PC-9 (cell line): ENCODE measurements around the gene ADGRB3.

Experiments used
- EZH2 ChIP-seq: fragments of 200-600 bp; sonication (generic); IDR thresholded peaks from 2 replicates; pipeline ENCODE4 v1.8.0; 2017; ENCODE audit warnings: antibody characterized with exemption, low read depth
- TF ChIP-seq, protein P1 (sequence below): fragments of 200-600 bp; sonication (generic); conservative IDR thresholded peaks from 2 replicates; pipeline ENCODE4 v1.6.1; 2017; ENCODE audit warnings: mixed run types, antibody characterized with exemption, mild to moderate bottlenecking, moderate library complexity

DNA sequence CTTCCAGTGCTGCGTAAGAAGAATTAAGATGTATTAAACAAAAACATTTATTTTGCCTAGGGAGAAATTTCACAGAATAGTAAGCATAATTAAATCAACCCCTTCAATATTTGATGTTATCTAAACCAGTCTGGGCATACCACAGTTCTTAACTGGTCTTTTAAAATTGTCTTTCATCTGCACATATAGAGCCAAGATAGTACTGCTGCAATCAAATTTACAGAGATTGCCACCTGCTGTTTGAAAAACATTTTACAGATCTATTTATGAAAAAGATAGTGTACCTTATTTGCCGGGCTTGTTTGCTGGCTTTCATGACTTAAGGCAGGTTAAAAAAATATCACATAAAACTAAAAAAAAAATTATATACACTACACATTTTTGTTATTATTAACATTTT lies 323.2 kb downstream of the ADGRB3 start:
- TF ChIP-seq, protein P1, sequence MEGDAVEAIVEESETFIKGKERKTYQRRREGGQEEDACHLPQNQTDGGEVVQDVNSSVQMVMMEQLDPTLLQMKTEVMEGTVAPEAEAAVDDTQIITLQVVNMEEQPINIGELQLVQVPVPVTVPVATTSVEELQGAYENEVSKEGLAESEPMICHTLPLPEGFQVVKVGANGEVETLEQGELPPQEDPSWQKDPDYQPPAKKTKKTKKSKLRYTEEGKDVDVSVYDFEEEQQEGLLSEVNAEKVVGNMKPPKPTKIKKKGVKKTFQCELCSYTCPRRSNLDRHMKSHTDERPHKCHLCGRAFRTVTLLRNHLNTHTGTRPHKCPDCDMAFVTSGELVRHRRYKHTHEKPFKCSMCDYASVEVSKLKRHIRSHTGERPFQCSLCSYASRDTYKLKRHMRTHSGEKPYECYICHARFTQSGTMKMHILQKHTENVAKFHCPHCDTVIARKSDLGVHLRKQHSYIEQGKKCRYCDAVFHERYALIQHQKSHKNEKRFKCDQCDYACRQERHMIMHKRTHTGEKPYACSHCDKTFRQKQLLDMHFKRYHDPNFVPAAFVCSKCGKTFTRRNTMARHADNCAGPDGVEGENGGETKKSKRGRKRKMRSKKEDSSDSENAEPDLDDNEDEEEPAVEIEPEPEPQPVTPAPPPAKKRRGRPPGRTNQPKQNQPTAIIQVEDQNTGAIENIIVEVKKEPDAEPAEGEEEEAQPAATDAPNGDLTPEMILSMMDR, result peak; percentile 36
- TF ChIP-seq EZH2, result no peak
